Tibial nerve (tissue), 4 donors: Measurements from ENCODE around the gene NOX5. TPM values are rescaled to one million over a fixed set of nuclear protein-coding genes. Genes with fewer than 3 reads are reported as not detected.

ENCODE experiments used
- DNase-seq, 2 donors: peaks; one replicate each; pipeline ENCODE4 v3.0.0-alpha.2; 2019; ENCODE audit warnings: low spot score in 2 of 2
- H3K27ac ChIP-seq, 4 donors: fragments of 200-600 bp; sonication (generic) in 3 of 4; one replicate each; pipeline ENCODE4 v1.5.1; 2017 to 2019; ENCODE audit warnings: mild to moderate bottlenecking in 1 of 4
- H3K27me3 ChIP-seq, 2 donors: fragments of 200-600 bp; sonication (generic) in 1 of 2; one replicate each; pipeline versions ENCODE4 v1.5.1 to v1.6.0; 2017 to 2019
- H3K36me3 ChIP-seq, 3 donors: fragments of 200-600 bp; sonication (generic); one replicate each; pipeline ENCODE4 v1.5.1; 2018 to 2019
- H3K4me1 ChIP-seq, 4 donors: fragments of 200-600 bp; sonication (generic) in 3 of 4; one replicate each; pipeline ENCODE4 v1.5.1; 2017 to 2019
- H3K4me3 ChIP-seq, 4 donors: fragments of 200-600 bp; sonication (generic) in 3 of 4; one replicate each; pipeline ENCODE4 v1.5.1; 2017 to 2019; ENCODE audit warnings: mild to moderate bottlenecking in 1 of 4, moderate library complexity in 1 of 4
- H3K9me3 ChIP-seq, 4 donors: fragments of 200-600 bp; sonication (generic) in 3 of 4; one replicate each; pipeline ENCODE4 v1.5.1; 2017 to 2019
- CTCF ChIP-seq, 5 experiments: fragments of 200-600 bp in 3 of 5; fragments of 450-650 bp in 2 of 5; sonication (generic) in 3 of 5; IDR thresholded peaks; one replicate each; pipeline ENCODE4 v1.5.1; 2016 to 2019; ENCODE audit warnings: antibody characterized with exemption in 5 of 5, mild to moderate bottlenecking in 3 of 5, moderate library complexity in 2 of 5
- EP300 ChIP-seq, 2 donors: sonication (generic); formaldehyde crosslinking; IDR thresholded peaks; one replicate each; pipeline ENCODE4 v1.6.1; 2017; ENCODE audit warnings: antibody characterized with exemption in 2 of 2, mild to moderate bottlenecking in 1 of 2
- POLR2A ChIP-seq, 2 donors: fragments of 450-650 bp; IDR thresholded peaks; one replicate each; pipeline ENCODE4 v1.6.1; 2017; ENCODE audit warnings: antibody characterized with exemption in 2 of 2, mild to moderate bottlenecking in 2 of 2, moderate library complexity in 2 of 2
- WGBS, 2 donors: methylation state at CpG; one replicate each; pipeline ENCODE4 v1.1.5; 2018; 5-methylcytosine and 5-hydroxymethylcytosine counted together
- total RNA-seq, 4 donors: library from RNA; depleted of rRNA; stranded (reverse); fragments of >200 nt; gene quantifications; one replicate each; pipeline ENCODE4 v1.1.0, GENCODE V29; 2016

The NOX5 gene
- total RNA-seq, 4 donors from 2014 or later: 0.21 to 2.7 (median 1.1) TPM

GRCh38 chr15:69081310-69082004 lies 67.0 kb downstream of the NOX5 start:
- no peak overlapping the region for H3K4me3 ChIP-seq
- WGBS, 2 donors: 39 to 40% methylated on average over 10 of the region's 10 CpGs
- peak overlapping the region; percentile 14 to 81 (median 66) for H3K27ac ChIP-seq
- no peaks in the 10 kb centered on the region for H3K27me3 ChIP-seq
- H3K36me3 ChIP-seq: no peaks in the 10 kb centered on the region
- peak; percentile 30 to 39 for DNase-seq
- H3K4me1 ChIP-seq: peaks cover 0 to 59% (median 9%) of the 10 kb centered on the region in 4 donors
- TF ChIP-seq EP300 (IDR thresholded peaks at IDR 0.05) (no peak), POLR2A (IDR thresholded peaks at IDR 0.05) (no peak), CTCF (IDR thresholded peaks at IDR 0.05) (no peak)
- H3K9me3 ChIP-seq: no peaks in the 10 kb centered on the region

GRCh38 chr15:69082021-69082502 lies 67.6 kb downstream of the NOX5 start:
- H3K27ac ChIP-seq: peak overlapping the region; percentile 14 to 81 (median 66)

GRCh38 chr15:69082554-69082953 lies 68.1 kb downstream of the NOX5 start:
- TF ChIP-seq CTCF (IDR thresholded peaks at IDR 0.05): no peak
- no peak for TF ChIP-seq EP300 (IDR thresholded peaks at IDR 0.05)
- TF ChIP-seq POLR2A (IDR thresholded peaks at IDR 0.05): no peak
- Histone ChIP-seq H3K4me3 (no peak overlapping the region), H3K36me3 (no peaks in the 10 kb centered on the region), H3K27me3 (no peaks in the 10 kb centered on the region), H3K9me3 (no peaks in the 10 kb centered on the region), H3K4me1 (peaks cover 0 to 62% (median 9%) of the 10 kb centered on the region in 4 donors), H3K27ac (peak overlapping the region; percentile 14 to 81 (median 66))
- 9 to 11% methylated on average over 3 of the region's 3 CpGs for WGBS, 2 donors
- no peak for DNase-seq

More at GRCh38 chr15:69082021-69082502, 67.6 kb downstream of the NOX5 start:
- 29 to 39% methylated on average over 3 of the region's 3 CpGs for WGBS, 2 donors
- no peaks in the 10 kb centered on the region for H3K9me3 ChIP-seq
- TF ChIP-seq CTCF (IDR thresholded peaks at IDR 0.05): no peak
- no peak for TF ChIP-seq POLR2A (IDR thresholded peaks at IDR 0.05)
- no peak for TF ChIP-seq EP300 (IDR thresholded peaks at IDR 0.05)
- H3K4me1 ChIP-seq: peaks cover 0 to 62% (median 9%) of the 10 kb centered on the region in 4 donors
- H3K27me3 ChIP-seq: no peaks in the 10 kb centered on the region
- no peaks in the 10 kb centered on the region for H3K36me3 ChIP-seq
- no peak overlapping the region for H3K4me3 ChIP-seq
- peak in 1 of 2 donors; percentile 37 for DNase-seq

- no peak overlapping the region for H3K4me3 ChIP-seq
- H3K4me1 ChIP-seq: peaks cover 0 to 68% (median 9%) of the 10 kb centered on the region in 4 donors
- no peak overlapping the region for H3K27ac ChIP-seq
- no peaks in the 10 kb centered on the region for H3K27me3 ChIP-seq
- H3K36me3 ChIP-seq: no peaks in the 10 kb centered on the region
- no peaks in the 10 kb centered on the region for H3K9me3 ChIP-seq
- WGBS, 2 donors: 83 to 90% methylated on average over 2 of the region's 2 CpGs
- no peak for DNase-seq
- TF ChIP-seq CTCF (IDR thresholded peaks at IDR 0.05): no peak
- no peak for TF ChIP-seq EP300 (IDR thresholded peaks at IDR 0.05)
- TF ChIP-seq POLR2A (IDR thresholded peaks at IDR 0.05): no peak
Observed at GRCh38 chr15:69084404-69085030, 70.0 kb downstream of the NOX5 start.
